Renal cortex interstitium (tissue), 11 donors: ENCODE measurements around the gene GSTP1. TPM values are rescaled to one million over a fixed set of nuclear protein-coding genes. Genes with fewer than 3 reads are reported as not detected.
"Not testable (repeated sequence)": the region's sequence is repeated elsewhere in the genome, so short reads cannot be mapped to it uniquely, and the experiment has no call there.

Experiments used
- DNase-seq, 11 donors: peaks; one replicate each; pipeline ENCODE4 v3.0.0-alpha.2; 2013; ENCODE audit warnings: low read depth in 9 of 11, low spot score in 4 of 11; ENCODE audit errors: extremely low read depth in 1 of 11
- polyA plus RNA-seq, 3 donors: library from polyadenylated mRNA; unstranded; fragments of 120-200 nt; gene quantifications; one replicate each; pipeline ENCODE4 v1.2.1, GENCODE V29; 2013; ENCODE audit not compliant: insufficient read length in 3 of 3

The GSTP1 gene
- polyA plus RNA-seq, 3 donors: 697 to 788 (median 758) TPM

DNA sequence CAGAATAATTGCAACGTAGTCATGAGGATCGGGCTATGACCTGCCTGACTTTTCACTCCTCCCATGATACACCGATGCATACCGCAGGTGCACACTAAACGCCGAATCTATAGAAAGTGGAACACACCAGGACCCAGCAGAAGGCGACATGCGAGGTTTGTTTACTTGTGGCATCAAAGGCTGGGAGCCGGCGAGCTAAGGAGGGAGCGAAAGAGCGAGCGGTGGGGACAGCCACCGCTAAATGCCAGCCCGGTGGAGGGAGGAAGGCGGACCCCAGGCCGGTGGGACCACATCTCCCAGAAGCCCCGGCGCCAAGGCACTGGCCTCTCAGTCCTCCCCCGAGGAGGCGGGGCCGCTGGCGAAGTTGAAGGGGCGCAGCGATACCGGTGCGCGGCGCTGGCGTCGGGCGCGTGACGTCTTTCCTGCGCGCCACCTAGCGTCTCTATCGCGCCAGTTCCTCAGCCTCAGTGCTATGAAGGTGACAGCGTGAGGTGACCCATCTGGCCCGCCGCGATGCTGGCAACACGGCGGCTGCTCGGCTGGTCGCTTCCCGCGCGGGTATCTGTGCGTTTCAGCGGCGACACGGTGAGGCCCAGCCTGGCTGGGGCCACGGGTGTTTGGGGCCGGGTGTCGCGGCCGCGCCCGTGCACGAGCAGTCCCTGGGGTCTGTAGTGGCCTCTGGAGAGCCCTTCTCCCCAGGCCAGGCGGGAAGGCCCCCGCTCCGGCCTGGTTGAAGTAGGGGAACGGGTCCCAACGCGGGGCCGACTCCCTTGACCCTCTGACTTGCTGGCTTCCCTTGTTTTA, 23.1 kb downstream of the GSTP1 start, which contains the start of gene NDUFV1:
TSS of gene NDUFV1 (plus strand) at position 445 of the 804 bp plus-strand sequence. CDS start at position 514, 69 bp downstream.
- peak in 10 of 11 donors; percentile 88 to 97 (median 94) for DNase-seq

GRCh38 chr11:67607507-67607906, 23.9 kb downstream of the GSTP1 start:
- no peak for DNase-seq

GRCh38 chr11:67608486-67608885, 24.9 kb downstream of the GSTP1 start:
- no peak for DNase-seq

- no peak for DNase-seq
Observed at GRCh38 chr11:67609316-67609715, 25.7 kb downstream of the GSTP1 start.

DNA sequence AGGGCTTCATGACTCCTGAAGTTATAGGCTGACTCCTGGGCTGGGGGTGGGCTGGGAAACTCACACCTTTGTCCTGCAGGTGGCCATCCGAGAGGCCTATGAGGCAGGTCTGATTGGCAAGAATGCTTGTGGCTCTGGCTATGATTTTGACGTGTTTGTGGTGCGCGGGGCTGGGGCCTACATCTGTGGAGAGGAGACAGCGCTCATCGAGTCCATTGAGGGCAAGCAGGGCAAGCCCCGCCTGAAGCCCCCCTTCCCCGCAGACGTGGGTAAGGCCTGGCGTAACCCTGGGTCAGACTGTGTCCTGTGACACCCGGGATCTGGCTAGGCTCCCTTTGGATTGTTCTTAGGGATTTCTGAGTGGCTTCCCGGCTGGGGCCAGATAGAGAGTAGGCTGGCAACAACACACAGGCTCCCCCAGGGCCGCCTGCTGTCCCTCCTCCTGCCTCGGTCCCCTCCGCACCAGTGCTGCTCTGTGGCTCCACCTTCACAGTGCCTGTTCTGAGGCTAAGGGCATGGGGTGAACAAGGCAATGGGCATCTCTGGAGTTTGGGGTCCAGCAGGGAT, 26.8 kb downstream of the GSTP1 start:
- no peak for DNase-seq

- DNase-seq: no peak
Observed at GRCh38 chr11:67611165-67611564, 27.6 kb downstream of the GSTP1 start.

GRCh38 chr11:67611704-67612587, 28.3 kb downstream of the GSTP1 start:
- DNase-seq: no peak

DNA sequence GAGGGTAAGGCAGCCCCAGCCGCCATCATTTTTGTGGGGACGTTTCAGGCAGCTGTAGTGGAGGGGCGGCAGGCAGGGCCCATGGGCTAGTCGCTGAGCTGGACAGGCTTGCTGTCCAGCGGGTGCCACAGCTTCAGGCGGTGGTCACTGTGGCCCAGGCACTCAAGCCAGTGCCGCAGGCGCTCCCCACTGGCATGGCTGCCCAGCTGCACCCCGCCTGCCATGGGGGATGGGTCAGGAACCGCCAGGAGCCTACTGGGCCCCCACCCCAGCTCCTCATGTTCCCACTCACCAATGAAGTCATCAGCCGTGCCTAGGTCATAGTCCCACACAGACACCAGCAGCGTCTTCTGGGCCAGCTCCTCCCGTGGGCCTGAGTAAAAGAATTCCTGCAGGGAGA, 29.1 kb downstream of the GSTP1 start:
- DNase-seq: no peak

DNA sequence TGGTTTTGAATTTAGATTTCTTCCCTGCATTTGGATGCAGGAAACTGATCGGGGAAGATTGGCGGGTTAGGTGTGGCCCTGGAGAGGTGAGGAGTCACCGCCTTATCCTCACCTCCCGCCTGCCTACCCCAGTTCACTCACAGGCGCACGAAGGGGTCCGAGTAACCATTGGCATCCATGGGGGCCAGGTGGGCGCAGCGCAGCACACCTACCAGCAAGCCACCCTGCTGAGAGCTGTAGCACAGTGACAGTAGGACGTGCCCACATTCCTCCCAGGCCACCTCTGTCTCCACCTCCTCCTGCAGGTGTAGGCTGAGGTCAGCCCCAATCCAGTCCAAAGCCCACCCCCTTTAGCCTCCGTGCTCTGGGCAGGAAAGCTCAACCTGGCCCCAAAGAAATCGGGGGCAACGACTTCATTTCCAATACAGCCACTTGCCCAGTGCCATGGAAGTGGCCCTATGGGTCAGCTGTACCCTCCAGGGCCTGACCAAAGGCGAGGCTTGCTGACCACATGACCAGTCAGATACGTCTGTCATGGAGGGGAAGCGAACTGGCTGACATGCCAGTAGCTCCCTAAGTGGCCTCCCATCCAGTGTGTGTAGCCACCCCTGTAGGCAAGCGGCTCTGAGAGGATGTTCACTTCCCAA, 29.8 kb downstream of the GSTP1 start:
- DNase-seq: no peak

DNA sequence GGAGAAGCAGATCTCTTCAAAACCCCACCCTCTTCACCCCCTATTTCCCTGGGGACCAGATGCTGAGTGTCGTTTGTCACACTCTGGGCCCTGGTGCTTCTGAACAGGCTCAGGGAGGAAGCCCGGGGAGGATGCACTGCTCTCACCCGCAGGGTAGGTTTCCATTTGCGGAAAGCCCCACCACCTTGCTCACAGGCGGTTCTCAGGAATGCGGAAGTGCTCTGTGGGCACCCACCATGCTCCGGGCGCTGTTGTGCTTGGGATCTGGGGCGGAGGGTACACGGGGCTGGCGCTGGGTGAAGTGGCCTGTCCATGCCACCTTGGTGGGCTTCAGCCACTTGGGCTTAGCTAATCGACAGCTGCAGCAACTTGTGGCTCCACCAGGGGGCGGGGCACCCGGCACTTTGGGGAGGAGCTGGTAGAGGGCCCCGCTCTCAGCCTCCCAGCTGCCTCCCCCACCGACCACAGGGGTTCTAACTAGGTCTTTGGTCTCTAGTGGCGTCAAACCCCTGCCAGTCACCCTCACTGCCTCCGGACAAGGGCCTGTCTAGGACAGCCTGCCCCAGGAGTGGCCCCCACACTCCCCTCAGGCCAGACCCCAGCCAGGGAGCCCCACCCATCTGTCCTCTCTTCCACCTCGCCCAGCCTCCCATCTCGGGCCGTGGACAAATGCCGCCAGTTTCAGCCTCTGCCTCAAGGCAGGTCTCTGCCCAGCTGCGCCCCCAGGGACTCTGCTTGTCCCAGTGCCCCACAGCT, 30.5 kb downstream of the GSTP1 start:
- peak in 7 of 11 donors; percentile 18 to 56 (median 36) for DNase-seq

DNA sequence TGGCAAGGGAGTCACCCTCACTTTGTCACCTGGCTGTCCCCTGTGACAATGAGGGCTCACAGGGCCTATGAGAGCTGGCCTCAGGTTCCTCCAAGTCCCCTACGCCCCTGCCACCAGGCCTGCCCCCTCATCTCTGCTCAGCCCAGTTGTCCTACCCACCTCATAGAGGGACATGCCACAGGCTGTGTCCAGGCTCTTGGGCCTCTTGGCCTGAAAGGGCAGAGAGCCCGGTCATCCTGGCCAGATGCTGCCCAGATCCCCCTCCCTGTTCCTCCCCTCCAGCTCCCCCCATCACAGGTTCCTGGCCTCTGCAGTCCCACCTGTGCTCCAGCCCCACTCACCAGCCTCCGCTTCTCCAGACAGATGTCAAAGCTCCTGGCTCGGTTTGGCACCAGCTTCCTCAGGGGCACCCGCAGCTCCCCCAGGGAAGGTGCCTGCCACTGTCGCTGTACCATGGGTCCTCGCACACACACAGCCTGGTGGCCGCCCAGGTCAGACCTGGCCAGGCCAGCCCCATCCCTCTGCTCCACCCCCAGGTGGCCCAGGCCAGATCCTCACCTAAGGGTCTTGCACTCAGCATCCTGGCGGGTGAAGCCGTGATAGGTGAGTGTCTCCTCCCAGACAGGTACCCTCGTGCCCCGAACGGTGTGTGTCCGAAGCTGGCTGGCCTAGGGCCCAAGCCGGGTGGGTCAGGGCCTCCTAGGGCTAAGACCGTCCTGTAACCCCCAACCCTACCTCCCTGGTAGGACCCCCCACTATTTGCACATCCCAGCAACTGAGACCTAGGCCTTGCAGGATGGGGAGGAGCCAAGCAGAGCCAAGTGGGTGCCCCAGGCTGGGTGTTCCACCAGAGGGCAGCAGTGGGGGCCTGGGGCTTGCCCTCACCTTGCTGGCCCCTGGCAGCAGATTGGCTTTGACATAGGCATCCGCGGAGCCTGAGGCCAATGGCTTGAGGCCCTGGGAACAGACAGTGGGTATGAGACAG, 31.4 kb downstream of the GSTP1 start:
- no peak for DNase-seq

DNA sequence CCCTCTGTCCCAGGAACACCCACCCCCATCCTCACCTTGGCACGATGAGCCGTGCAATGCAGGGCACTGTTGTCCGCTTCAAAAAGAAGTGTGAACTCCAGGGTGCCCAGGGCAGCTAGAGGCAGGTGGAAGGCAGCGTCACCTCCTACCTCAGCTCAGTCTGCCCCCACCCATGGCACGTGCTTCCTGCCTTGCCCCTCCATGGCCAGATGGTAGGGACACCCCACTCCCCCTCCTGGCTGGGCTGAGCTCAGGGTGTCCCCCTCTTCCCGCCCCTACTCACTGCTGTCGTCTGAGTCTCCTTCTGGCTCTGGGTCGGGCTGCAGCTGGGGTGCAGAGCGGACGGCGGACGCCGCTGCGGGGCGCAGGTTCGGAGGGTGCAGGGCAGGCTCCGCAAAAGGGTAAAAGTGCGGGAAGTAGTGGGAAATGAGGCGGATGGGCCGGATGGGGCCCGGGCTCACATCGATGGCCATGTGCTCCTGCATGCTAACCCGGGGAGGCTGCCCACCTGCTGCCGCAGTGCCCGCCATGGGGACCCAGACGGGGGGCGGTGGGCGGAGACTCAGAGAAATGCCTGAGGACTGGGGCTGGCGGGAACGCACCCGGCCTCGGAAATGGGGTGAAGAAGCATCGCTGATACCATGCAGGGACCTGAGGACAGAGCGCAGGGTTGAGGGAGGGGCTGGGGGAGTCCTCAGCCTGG, 32.3 kb downstream of the GSTP1 start:
- DNase-seq: no peak

GRCh38 chr11:67616431-67617242, 33.0 kb downstream of the GSTP1 start:
- DNase-seq: no peak

- no peak for DNase-seq
Observed at GRCh38 chr11:67617243-67617953, 33.8 kb downstream of the GSTP1 start.

DNA sequence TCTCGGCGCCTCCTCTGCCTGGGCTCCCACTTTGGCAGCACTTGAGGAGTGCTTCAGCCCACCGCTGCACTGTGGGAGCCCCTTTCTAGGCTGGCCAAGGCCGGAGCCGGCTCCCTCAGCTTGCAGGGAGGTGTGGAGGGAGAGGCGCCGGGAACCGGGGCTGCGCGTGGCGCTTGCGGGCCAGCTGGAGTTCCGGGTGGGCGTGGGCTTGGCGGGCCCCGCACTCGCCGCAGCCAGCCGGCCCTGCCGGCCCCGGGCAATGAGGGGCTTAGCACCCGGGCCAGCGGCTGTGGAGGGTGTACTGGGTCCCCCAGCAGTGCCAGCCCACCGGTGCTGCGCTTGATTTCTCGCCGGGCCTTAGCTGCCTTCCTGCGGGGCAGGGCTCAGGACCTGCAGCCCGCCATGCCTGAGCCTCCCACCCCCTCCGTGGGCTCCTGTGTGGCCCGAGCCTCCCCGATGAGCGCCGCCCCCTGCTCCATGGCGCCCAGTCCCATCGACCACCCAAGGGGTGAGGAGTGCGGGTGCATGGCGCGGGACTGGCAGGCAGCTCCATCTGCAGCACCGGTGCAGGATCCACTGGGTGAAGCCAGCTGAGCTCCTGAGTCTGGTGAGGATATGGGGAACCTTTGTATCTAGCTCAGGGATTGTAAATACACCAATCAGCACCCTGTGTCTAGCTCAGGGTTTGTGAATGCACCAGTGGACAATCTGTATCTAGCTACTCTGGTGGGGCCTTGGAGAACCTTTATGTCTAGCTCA, 35.5 kb downstream of the GSTP1 start:
- DNase-seq: not testable (repeated sequence)
